ENCODE data around the gene ZNF784.

ZNF784 gene

DNA sequence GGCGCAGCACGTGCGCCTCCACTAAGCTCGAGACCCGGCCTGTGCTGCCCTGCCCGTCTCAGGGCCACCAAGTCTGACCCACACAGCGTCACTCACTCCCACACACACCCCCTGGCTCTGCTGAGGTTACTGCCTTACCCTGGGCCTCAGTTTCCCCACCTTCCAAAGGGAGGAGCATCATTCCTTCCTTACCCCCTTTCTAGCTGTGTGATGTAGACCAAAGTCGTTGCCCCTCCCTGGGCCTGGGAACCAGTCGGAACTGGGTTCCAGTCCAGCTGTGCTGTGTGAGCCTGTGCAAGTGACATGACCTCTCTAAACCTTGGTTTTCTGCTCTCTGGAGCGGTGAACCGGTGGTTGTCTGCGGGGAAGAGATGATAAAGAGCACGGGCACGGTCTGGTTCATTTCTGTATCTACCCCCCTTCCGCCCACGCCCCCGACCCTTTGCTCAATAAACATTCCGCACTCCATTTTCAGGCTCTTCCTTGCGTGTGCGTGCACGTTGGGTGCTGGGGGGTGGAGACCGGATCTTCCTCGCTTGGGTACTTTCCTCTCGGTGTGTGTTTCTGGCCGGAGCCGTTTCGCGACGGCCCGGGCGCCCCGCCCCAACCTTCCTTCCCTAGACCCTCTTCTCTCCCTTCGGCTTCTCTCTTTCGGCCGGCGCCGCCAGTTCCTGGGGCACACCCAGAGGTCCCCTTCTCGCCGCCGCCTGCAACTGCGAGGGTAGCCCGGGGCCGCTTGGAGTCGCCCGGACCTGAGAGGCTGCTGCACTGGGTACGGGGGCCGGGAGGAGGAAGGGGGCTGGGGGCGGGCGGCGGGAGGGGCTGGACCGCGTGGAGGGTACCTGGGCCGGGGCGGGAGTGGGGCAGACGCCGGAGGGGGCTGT, 18.9 kb upstream of the ZNF784 start, which contains the start of gene ZNF581:
Gene ZNF581, plus strand, starts transcription at position 647 of the 884 bp plus-strand sequence. CDS start 923 bp downstream, outside the sequence.
- DNase-seq, result peak; percentile 66

DNA sequence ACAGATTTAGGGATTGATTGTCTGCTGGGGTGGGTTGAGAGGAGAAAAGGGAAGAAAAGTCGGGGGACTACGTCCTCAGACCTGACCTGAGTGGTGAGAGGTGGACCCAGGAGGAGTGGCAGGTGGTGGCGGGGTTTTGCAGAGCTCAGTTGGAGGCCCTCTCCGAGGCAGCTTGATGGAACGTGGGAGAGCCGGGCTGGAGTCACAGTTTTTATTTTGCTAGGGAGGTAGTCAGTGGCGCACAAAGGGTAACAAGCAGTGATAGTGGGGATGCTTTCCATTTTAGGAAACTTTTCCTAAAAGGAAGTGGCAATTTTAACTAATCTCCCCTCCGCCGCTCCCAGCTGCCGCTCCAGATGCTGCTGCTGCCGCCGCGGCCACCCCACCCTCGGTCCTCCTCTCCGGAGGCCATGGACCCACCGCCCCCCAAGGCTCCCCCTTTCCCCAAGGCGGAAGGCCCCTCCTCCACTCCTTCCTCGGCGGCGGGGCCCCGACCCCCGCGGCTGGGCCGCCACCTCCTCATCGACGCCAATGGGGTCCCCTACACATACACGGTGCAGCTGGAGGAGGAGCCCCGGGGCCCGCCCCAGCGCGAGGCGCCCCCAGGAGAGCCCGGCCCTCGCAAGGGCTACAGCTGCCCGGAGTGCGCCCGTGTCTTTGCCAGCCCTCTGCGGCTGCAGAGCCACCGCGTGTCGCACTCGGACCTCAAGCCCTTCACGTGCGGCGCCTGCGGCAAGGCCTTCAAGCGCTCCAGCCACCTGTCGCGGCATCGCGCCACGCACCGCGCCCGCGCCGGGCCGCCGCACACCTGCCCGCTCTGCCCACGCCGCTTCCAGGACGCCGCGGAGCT, 18.0 kb upstream of the ZNF784 start:
- no peak for DNase-seq

DNA sequence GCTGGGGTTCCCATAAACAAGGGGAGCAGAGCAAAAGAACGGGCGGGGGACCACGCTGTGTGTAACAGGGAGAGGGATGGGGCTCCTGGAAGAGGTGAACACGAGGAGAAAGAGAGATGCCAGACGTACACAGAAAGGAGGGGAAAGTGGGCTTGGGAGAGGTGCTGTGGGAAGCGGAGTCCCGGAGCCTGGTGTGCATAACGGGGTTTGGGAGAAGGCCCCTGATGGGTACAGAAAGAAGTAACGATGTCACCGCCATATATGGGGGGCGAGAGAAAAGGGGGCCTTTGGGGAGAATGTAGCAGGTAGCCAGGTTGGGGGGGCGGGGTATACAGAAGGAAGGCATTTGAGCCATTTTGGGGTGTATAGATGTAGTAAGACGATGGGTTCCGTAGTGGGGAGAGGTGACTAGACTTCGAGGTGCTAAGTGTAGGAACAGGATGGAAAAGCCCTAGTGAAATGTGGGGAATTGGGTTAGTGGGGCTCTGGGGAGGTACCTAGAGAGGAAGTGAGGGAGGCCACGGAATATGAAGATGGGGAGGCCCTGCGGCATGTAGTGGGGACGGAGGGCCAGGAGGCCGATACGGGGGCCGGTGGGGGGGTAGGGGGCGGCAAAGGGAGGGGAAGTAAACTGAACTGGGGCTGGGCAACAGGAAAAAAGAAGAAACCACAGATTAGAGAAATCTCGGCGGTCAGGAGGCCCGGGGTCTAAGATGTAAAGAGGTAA, 17.2 kb upstream of the ZNF784 start:
- no peak for DNase-seq

DNA sequence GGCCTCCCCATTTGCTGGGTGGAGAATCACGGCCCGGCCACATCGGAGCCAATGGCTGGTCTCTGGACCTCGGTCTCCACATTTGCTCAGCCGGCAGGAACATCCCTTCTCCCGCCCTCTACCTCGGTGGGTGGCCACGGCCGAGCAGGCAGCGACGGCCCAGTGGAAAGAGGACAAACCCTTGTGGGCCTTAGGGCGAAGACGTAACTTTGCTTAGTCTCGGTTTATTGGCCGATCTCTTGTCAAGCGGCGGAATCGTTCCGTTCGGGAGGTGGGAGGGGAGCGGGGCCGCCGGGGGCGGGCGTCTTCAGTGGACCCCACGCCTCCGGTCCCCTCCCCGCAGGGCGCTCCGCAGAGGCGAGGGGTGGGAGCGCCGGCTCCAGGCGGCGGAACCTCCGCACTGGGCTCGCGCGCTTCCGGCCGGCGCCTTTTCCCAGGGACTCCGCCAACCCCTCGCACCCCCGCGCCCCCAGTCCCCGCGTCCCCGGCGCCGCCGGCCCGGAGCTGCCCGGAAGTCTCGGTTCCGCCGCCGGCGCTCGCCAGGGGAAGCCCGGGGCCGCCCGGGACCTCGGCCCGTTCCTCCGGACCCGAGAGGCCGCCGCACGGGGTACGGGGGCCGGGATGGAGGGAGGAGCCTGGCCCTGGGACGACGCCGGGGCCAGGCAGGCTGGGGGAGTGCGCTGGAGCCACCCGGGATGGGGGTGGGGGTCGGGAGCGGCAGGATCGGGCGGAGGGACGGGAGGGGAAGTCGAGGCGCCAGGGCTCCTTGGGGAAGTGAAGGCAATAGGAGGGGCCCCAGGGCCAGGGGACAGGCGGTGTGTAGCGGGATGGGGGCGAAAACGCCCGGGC, 16.4 kb upstream of the ZNF784 start, which contains the start of gene ZNF580:
Gene ZNF580, plus strand, starts transcription at position 426 of the 849 bp plus-strand sequence. CDS start 1,507 bp downstream, outside the sequence.
- peak; percentile 82 for DNase-seq

DNA sequence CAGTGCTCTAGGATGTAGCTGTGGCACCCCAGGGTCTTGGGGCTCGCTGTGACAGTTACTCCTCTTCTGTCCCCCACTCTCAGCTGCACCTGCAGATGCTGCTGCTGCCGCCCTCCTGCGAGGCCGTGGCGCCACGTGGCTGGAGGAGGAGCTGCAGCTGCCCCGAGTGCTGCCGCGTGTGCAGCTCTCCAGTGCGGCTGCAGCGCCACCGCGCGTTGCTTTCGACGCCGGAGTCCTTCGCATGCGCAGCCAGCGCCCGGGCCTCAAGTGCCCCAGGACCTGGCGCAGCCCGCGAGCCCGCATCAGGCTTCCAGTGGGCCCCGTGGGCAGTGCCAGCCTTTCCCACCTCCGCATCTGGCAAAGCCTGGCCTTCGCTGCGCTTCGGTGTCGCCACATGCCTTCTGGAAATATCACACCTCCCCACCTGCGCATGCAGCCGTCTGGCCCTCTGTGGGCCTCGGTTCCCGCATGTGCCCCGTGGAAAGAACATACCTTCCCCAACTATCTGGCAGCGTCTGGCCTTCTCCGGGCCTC, 15.7 kb upstream of the ZNF784 start:
- DNase-seq, result peak; percentile 68

DNA sequence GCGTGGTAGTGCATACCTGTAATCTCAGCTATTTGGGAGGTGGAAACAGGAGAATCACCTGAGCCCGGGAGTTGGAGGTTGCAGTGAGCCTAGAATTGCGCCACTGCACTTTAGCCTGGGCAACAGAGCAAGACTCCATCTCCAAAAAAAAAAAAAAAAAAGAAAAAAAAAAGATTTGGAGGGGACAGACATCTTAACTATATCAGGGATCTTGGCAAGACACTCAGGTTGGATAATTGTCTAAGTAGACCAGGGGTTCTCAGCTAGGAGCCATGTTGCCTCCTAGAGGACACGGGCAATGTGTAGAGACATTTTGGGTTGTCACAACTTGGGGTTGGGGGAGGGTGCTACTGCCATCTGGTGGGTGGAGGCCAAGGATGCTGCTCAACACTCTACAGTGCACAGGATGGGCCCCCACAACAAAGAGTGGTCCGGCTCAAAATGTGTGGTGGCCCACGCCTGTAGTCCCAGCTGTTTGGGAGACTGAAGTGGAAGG, 14.5 kb upstream of the ZNF784 start:
- DNase-seq, result no peak

DNA sequence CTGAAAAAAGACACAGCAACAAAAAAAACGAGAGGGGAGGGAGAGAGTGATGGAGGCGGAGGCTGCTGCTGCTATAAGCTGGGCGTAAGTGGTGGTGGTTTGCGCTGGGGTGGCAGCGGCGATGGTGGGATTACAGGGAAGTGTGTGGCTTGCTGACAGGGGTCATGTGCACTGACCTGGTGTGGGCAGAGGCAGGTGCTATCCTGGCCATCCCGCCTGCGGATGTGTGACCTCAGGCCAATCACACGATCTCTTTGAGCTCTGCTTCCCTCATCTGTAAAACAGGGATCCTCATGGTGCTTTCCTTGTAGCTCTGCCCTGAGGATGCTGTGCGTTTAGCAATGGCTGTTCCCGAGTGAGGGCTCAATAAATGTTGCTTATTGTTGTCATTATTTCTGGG, 13.2 kb upstream of the ZNF784 start:
- no peak for DNase-seq

DNA sequence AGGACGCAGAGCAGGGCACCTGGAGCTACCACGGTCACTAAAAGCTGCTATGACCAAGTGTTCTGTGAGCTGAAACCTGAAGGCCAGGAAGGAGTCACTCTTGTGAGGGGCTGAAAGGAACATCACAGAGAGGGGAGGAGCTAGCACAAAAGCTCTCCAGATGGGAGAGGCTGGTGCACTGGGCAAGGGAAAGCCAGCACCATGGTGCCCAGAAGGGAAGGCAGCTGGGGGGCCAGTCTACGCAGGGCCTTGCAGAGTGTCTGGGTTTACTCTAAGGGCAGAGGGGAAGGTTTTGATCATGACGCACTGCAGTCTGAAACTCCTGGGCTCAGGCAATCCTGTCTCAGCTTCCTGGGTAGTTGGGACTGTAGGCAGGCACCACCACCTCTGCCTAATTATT, 12.4 kb upstream of the ZNF784 start:
- no peak for DNase-seq

DNA sequence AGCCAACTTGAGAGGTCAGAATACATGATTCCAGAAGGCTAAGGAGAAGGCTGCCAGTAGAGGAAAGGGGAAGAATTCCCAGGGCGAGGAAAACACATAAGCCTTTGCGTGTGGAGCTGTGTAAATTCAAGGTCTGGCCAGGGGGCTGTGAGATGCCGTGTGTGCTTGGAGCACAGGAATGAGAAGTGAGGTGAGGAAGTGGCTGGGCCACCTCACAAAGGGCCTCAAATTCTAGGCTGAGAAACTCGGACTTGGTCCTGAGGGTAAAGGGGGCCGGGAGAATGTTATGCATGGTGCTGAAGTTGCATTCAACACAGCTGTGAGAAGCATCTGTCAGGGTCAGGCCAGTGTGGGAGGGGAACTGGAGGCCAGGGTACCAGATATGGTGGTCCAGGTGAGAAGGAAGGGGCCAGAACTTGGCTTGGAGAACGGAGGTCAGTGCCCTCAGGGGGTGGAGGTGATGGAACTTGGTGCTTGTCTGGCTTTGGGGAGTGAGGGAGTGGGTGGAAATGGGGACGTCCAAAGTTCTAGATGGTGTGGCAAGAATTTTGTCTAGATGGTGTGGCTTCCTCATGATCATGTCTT, 11.6 kb upstream of the ZNF784 start:
- no peak for DNase-seq

DNA sequence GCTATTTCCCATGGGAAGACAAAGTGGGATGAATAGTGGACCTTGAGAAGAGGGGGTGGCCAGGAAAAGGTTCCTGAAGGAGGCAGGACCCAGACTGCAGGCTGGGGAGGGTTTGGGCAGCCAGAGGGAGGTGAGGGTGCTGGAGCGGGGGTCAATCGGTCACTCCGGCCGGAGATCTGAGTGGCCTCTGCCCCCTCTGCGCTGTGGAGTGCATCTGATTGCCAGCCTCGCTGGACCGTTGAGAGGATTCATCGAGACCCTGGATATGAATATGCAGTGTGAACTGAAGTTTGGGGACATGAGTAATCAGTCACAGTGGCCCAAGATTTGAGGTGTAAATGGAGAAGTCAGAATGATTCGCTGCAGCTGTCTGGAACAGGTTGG, 11.0 kb upstream of the ZNF784 start:
- no peak for DNase-seq

DNA sequence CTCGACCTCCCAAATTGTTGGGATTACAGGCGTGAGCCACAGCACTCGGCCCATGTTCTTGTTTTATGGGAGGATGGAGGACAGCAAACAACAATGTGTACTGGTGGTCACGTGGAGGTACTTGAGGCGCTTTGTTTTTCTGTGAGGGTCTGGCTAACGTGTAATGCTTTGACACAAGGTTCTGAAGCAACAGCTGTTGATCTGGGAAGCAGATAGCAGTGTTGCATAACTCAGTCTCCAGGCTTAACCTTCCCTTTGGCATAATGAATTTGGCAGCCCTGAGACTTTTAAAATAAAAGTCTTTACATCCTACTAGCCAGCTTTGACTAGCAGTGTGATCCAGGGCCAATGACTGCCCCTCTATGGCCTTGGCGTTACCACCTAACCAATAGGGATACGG, 9.5 kb upstream of the ZNF784 start:
- DNase-seq, result no peak

DNA sequence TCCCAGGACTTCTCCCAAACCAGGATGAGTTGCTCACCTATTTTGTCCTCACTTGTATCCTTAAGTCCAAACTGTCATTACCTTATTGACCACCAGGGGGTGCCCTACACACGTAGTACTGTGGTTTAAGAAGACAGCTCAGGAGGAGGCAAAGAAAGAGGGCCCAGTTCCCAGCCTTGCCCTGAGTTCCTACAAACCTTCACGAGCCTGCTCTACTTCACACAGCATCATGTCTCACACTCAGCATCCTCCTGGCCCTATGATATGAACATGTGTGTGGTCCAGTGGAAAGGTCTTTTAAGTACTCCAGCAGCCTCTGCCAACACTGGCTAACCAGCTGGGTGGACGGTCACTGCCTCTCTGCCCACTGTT, 8.1 kb upstream of the ZNF784 start:
- DNase-seq, result peak; percentile 93

DNA sequence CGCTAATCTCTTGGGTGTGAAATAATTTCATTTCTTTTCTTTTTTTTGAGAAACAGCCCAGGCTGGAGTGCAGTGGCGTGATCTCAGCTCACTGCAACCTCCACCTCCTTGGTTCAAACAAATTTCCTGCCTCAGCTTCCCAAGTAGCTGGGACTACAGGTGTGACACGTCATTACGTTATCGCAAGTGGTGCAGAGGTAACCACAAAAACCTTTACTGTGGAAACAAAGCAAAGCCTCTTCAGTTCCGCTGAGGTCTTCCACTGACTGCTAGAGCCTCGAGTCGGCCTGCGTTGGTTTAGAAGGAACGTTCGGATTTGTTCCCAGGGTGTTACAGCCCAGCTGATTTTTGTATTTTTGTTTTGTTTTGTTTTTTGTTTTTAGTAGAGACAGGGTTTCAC, 2.0 kb upstream of the ZNF784 start:
- no peak for DNase-seq

DNA sequence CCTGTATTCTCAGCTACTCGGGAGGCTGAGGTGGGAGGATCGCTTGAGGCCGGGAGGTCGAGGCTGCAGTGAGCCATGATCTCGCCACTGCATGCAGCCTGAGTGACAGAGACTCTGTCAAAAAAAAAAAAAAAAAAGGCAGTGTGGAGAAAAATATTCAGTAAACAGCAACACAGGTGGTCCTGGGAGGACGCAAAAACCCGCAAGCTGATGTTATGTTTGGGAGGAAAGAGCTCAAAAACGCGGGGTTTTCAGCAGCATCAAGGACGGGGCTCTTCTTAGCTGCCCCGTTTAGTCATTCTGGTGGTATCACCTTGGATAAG, 599 bp upstream of the ZNF784 start:
- no peak for DNase-seq

DNA sequence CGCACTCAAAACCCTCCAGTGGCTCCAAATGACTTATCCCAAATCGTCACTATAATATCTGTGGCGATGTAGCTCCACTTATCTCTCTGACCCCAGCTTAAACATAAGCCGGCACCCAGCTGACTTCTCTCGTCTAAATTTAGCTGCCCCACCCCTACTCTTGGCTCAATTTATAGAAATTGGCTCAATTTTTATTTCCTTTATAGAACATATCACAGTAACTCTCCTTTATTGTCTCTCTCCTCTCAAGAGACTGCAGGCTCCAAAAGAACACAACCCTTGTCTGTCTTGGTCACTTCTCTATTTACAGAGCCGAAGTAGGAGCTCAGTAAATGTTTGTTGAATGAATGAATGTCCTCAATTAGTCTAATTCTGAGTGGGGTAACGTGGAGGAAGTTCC, 805 bp downstream of the ZNF784 start:
- DNase-seq, result no peak

DNA sequence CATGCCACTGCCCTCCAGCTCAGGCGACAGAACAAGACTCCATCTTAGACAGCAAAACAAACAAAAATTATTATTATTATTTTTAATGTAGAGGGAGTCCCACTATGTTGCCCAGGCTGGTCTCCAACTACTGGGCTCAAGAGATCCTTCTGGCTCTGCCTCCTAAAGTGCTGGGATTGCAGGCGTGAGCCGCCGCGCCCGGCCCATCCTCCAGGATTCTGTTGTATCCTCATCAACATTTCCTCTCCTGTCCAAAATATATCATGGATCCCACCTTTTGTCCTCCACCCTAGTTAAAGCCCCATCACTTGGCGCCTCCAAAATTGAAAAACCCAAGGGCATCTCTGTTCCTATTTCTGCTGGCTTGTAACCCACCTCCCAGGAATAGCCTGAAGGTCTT, 1.2 kb downstream of the ZNF784 start:
- DNase-seq, result no peak

DNA sequence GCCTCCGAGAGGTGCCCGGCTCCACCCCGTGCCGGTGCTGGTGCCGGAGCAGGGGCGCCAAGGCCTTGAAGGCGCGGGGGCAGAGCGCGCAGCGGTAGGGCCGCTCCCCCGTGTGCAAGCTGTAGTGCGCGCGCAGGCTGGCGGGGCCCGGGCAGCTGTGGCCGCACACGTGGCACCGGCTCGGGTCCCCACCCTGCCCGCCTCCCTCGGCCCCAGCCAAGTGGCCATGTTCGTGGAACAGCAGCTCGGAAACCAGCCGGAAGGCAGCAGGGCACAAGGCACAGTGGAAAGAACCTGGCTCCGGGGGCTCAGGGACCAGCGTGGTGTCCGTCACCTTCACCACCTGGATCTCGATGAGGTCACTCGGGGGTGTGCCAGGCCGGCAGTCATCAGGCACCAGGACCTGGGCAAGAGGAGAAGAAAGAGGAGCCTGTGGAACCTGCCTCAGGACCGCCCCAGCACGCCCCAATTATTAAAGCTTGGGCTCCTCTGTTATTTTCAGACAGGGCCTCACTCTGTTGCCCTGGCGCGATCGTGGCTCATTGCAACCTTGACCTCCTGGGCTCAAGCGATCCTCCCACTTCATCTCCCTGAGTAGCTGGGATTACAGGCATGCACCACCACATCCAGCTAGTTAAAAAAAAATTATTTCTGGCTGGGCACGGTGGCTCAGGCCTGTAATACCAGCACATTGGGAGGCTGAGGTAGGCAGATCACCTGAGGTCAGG, 2.0 kb downstream of the ZNF784 start:
- no peak for DNase-seq

DNA sequence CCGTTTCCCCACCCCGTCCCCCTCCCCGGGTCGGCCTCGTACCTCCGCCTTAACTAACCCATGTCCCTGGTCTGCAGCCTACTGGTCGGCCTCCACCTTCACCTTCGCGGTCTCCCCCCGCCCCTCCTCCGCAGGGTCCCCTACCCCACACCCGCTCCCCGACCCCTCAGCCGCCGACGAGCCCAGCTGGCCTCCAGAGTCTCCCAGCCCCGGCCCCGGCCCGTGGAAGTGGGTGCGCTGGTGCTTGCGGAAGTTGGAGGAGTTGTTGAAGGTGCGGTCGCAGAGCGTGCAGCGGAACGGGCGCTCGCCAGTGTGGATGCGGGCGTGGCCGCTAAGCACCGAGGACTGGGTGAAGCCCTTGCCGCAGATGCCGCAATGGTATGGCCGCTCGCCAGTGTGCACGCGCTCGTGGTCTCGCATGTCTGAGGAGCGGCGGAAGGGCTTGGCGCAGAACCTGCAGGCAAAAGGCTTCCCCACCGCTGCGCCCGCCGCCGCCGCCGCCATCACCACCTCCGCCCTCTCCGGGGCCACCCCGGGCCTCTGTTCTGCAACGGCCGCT, 2.6 kb downstream of the ZNF784 start:
- no peak for DNase-seq

DNA sequence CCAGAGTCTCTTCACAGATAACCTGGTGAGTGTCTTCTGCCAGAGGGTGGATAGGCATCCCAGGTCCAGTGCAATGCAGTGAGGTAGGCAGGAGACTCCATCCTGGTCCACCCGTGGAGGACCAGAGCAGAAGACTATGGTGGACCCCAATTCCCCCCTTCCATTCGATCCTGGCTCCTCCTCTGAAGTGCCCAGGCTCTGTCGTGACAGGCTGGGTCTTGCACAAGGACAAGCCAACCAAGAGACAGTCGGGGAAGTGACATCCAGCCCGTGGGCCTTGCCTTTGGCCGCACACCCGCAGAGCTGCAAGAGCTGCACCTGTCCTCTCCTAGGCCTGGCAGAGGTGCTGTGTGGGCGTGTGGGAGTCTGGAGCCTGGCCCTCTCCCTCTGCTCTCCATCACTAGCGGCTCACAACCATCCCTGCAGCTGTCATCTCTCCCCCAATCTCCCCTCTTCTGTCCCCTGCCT, 3.1 kb downstream of the ZNF784 start:
- DNase-seq, result no peak
